ENCODE measurements around the gene CSTPP1.

Gene CSTPP1

GRCh38 chr11:47136327-47136726, 199.8 kb downstream of the CSTPP1 start:
- H3K9me3 ChIP-seq (ENCODE audit: control insufficient read depth, low read length): no peaks in the 10 kb centered on the region
- no peak overlapping the region for H3K4me3 ChIP-seq (ENCODE audit: low read length)
- H3K9ac ChIP-seq (ENCODE audit: low read length): no peak overlapping the region
- H3K36me3 ChIP-seq (ENCODE audit: control insufficient read depth, insufficient read depth, low read length): no peaks in the 10 kb centered on the region
- H3K4me1 ChIP-seq (ENCODE audit: control insufficient read depth, insufficient read depth, low read length): peaks cover 17% of the 10 kb centered on the region
- no peaks in the 10 kb centered on the region for H3K27me3 ChIP-seq (ENCODE audit: control insufficient read depth, insufficient read depth, low read length)

- Histone ChIP-seq H3K4me3 (ENCODE audit: low read length) (no peak overlapping the region), H3K27me3 (ENCODE audit: control insufficient read depth, insufficient read depth, low read length) (no peaks in the 10 kb centered on the region), H3K4me1 (ENCODE audit: control insufficient read depth, insufficient read depth, low read length) (peaks cover 17% of the 10 kb centered on the region), H3K9ac (ENCODE audit: low read length) (no peak overlapping the region), H3K36me3 (ENCODE audit: control insufficient read depth, insufficient read depth, low read length) (no peaks in the 10 kb centered on the region), H3K9me3 (ENCODE audit: control insufficient read depth, low read length) (no peaks in the 10 kb centered on the region)
Observed at GRCh38 chr11:47136921-47137320, 200.4 kb downstream of the CSTPP1 start.

GRCh38 chr11:47137476-47137875, 200.9 kb downstream of the CSTPP1 start:
- no peak overlapping the region for H3K4me3 ChIP-seq (ENCODE audit: low read length)
- H3K27me3 ChIP-seq (ENCODE audit: control insufficient read depth, insufficient read depth, low read length): no peaks in the 10 kb centered on the region
- H3K4me1 ChIP-seq (ENCODE audit: control insufficient read depth, insufficient read depth, low read length): peaks cover 11% of the 10 kb centered on the region
- H3K9ac ChIP-seq (ENCODE audit: low read length): no peak overlapping the region
- H3K9me3 ChIP-seq (ENCODE audit: control insufficient read depth, low read length): no peaks in the 10 kb centered on the region
- no peaks in the 10 kb centered on the region for H3K36me3 ChIP-seq (ENCODE audit: control insufficient read depth, insufficient read depth, low read length)

GRCh38 chr11:47139878-47140277, 203.3 kb downstream of the CSTPP1 start:
- Histone ChIP-seq H3K4me1 (ENCODE audit: control insufficient read depth, insufficient read depth, low read length) (no peaks in the 10 kb centered on the region), H3K4me3 (ENCODE audit: low read length) (no peak overlapping the region), H3K36me3 (ENCODE audit: control insufficient read depth, insufficient read depth, low read length) (no peaks in the 10 kb centered on the region), H3K27me3 (ENCODE audit: control insufficient read depth, insufficient read depth, low read length) (no peaks in the 10 kb centered on the region), H3K9ac (ENCODE audit: low read length) (no peak overlapping the region), H3K9me3 (ENCODE audit: control insufficient read depth, low read length) (no peaks in the 10 kb centered on the region)

- Histone ChIP-seq H3K9ac (ENCODE audit: low read length) (no peak overlapping the region), H3K4me3 (ENCODE audit: low read length) (no peak overlapping the region), H3K9me3 (ENCODE audit: control insufficient read depth, low read length) (no peaks in the 10 kb centered on the region), H3K4me1 (ENCODE audit: control insufficient read depth, insufficient read depth, low read length) (no peaks in the 10 kb centered on the region), H3K27me3 (ENCODE audit: control insufficient read depth, insufficient read depth, low read length) (no peaks in the 10 kb centered on the region), H3K36me3 (ENCODE audit: control insufficient read depth, insufficient read depth, low read length) (no peaks in the 10 kb centered on the region)
Observed at GRCh38 chr11:47143322-47143721, 206.8 kb downstream of the CSTPP1 start.

GRCh38 chr11:47144541-47144940, 208.0 kb downstream of the CSTPP1 start:
- H3K9me3 ChIP-seq (ENCODE audit: control insufficient read depth, low read length): no peaks in the 10 kb centered on the region
- H3K9ac ChIP-seq (ENCODE audit: low read length): no peak overlapping the region
- no peaks in the 10 kb centered on the region for H3K27me3 ChIP-seq (ENCODE audit: control insufficient read depth, insufficient read depth, low read length)
- H3K4me1 ChIP-seq (ENCODE audit: control insufficient read depth, insufficient read depth, low read length): peaks cover 11% of the 10 kb centered on the region
- H3K4me3 ChIP-seq (ENCODE audit: low read length): no peak overlapping the region
- H3K36me3 ChIP-seq (ENCODE audit: control insufficient read depth, insufficient read depth, low read length): no peaks in the 10 kb centered on the region

- Histone ChIP-seq H3K9ac (ENCODE audit: low read length) (no peak overlapping the region), H3K4me3 (ENCODE audit: low read length) (no peak overlapping the region), H3K9me3 (ENCODE audit: control insufficient read depth, low read length) (no peaks in the 10 kb centered on the region), H3K4me1 (ENCODE audit: control insufficient read depth, insufficient read depth, low read length) (peaks cover 13% of the 10 kb centered on the region), H3K36me3 (ENCODE audit: control insufficient read depth, insufficient read depth, low read length) (no peaks in the 10 kb centered on the region), H3K27me3 (ENCODE audit: control insufficient read depth, insufficient read depth, low read length) (no peaks in the 10 kb centered on the region)
Observed at GRCh38 chr11:47147250-47147649, 210.7 kb downstream of the CSTPP1 start.

- Histone ChIP-seq H3K27me3 (ENCODE audit: control insufficient read depth, insufficient read depth, low read length) (no peaks in the 10 kb centered on the region), H3K9me3 (ENCODE audit: control insufficient read depth, low read length) (no peaks in the 10 kb centered on the region), H3K4me3 (ENCODE audit: low read length) (no peak overlapping the region), H3K9ac (ENCODE audit: low read length) (no peak overlapping the region), H3K4me1 (ENCODE audit: control insufficient read depth, insufficient read depth, low read length) (peaks cover 13% of the 10 kb centered on the region), H3K36me3 (ENCODE audit: control insufficient read depth, insufficient read depth, low read length) (no peaks in the 10 kb centered on the region)
Observed at GRCh38 chr11:47147681-47148080, 211.1 kb downstream of the CSTPP1 start.

- no peak overlapping the region for H3K4me3 ChIP-seq (ENCODE audit: low read length)
- H3K27me3 ChIP-seq (ENCODE audit: control insufficient read depth, insufficient read depth, low read length): no peaks in the 10 kb centered on the region
- no peaks in the 10 kb centered on the region for H3K36me3 ChIP-seq (ENCODE audit: control insufficient read depth, insufficient read depth, low read length)
- no peak overlapping the region for H3K9ac ChIP-seq (ENCODE audit: low read length)
- no peaks in the 10 kb centered on the region for H3K9me3 ChIP-seq (ENCODE audit: control insufficient read depth, low read length)
- H3K4me1 ChIP-seq (ENCODE audit: control insufficient read depth, insufficient read depth, low read length): peaks cover 13% of the 10 kb centered on the region
Observed at GRCh38 chr11:47148270-47148669, 211.7 kb downstream of the CSTPP1 start.

- no peaks in the 10 kb centered on the region for H3K36me3 ChIP-seq (ENCODE audit: control insufficient read depth, insufficient read depth, low read length)
- H3K4me3 ChIP-seq (ENCODE audit: low read length): no peak overlapping the region
- no peaks in the 10 kb centered on the region for H3K27me3 ChIP-seq (ENCODE audit: control insufficient read depth, insufficient read depth, low read length)
- H3K4me1 ChIP-seq (ENCODE audit: control insufficient read depth, insufficient read depth, low read length): peaks cover 13% of the 10 kb centered on the region
- H3K9ac ChIP-seq (ENCODE audit: low read length): no peak overlapping the region
- no peaks in the 10 kb centered on the region for H3K9me3 ChIP-seq (ENCODE audit: control insufficient read depth, low read length)
Observed at GRCh38 chr11:47148903-47149531, 212.5 kb downstream of the CSTPP1 start.

- H3K4me3 ChIP-seq (ENCODE audit: low read length): no peak overlapping the region
- H3K4me1 ChIP-seq (ENCODE audit: control insufficient read depth, insufficient read depth, low read length): peaks cover 13% of the 10 kb centered on the region
- H3K27me3 ChIP-seq (ENCODE audit: control insufficient read depth, insufficient read depth, low read length): no peaks in the 10 kb centered on the region
- no peaks in the 10 kb centered on the region for H3K9me3 ChIP-seq (ENCODE audit: control insufficient read depth, low read length)
- no peaks in the 10 kb centered on the region for H3K36me3 ChIP-seq (ENCODE audit: control insufficient read depth, insufficient read depth, low read length)
- H3K9ac ChIP-seq (ENCODE audit: low read length): no peak overlapping the region
Observed at GRCh38 chr11:47149782-47150181, 213.2 kb downstream of the CSTPP1 start.

GRCh38 chr11:47152126-47152952, 215.8 kb downstream of the CSTPP1 start:
- Histone ChIP-seq H3K9me3 (ENCODE audit: control insufficient read depth, low read length) (no peaks in the 10 kb centered on the region), H3K4me3 (ENCODE audit: low read length) (no peak overlapping the region), H3K36me3 (ENCODE audit: control insufficient read depth, insufficient read depth, low read length) (no peaks in the 10 kb centered on the region), H3K4me1 (ENCODE audit: control insufficient read depth, insufficient read depth, low read length) (peaks cover 23% of the 10 kb centered on the region), H3K9ac (ENCODE audit: low read length) (no peak overlapping the region), H3K27me3 (ENCODE audit: control insufficient read depth, insufficient read depth, low read length) (no peaks in the 10 kb centered on the region)

Measured in mucosa of stomach (tissue), 1 donor.